IMR-90 (cell line): ENCODE measurements around the gene SEC22A. TPM values are rescaled to one million over a fixed set of nuclear protein-coding genes. Genes with fewer than 3 reads are reported as not detected.

Source experiments
- ATAC-seq: fragments of 200-7000 bp; cut with Tn5 transposase; 2 replicates; pipeline ENCODE4 v1.9.1; 2020; ENCODE audit warnings: low read depth, mild to moderate bottlenecking, moderate library complexity
- BruUV-seq: library from RNA; stranded (reverse); fragments of 400-500 nt; replicated peaks from 2 replicates; lab custom pipeline; 2021; lab: Mats Ljungman, UMichigan
- CTCF ChIA-PET: fragments of 300-600 bp; formaldehyde crosslinking; extraction: SDS; loops from one replicate; lab custom pipeline; 2021; ENCODE audit warnings: antibody characterized with exemption; lab: Yijun Ruan, JAX
- POLR2A ChIA-PET: fragments of 300-600 bp; sonication (Branson Sonifier 250); formaldehyde crosslinking; loops from one replicate; lab custom pipeline; 2022; ENCODE audit warnings: antibody characterized with exemption; ENCODE audit not compliant: unreplicated experiment; lab: Charles Lee
- DNase-seq: peaks from one replicate; pipeline ENCODE4 v3.0.0; 2013
- H2AFZ ChIP-seq: replicated peaks from 2 replicates; pipeline ENCODE3; 2013; ENCODE audit warnings: low read length, mild to moderate bottlenecking; ENCODE audit not compliant: poor library complexity
- H2AK5ac ChIP-seq: 2 replicates; pipeline ENCODE4 v1.6.1; 2013; ENCODE audit warnings: low read depth, low read length, inconsistent platforms
- H2AK9ac ChIP-seq: replicated peaks from 2 replicates; pipeline ENCODE3; 2013; ENCODE audit warnings: mild to moderate bottlenecking, low read depth, low read length, moderate library complexity; ENCODE audit not compliant: poor library complexity
- H2BK120ac ChIP-seq: 2 replicates; pipeline ENCODE4 v1.6.1; 2013; ENCODE audit warnings: low read depth, low read length, inconsistent platforms
- H2BK15ac ChIP-seq: 3 replicates; pipeline ENCODE4 v1.6.1; 2013; ENCODE audit warnings: low read depth, low read length, inconsistent platforms
- H2BK20ac ChIP-seq: 2 replicates; pipeline ENCODE4 v1.6.1; 2013; ENCODE audit warnings: low read depth, mild to moderate bottlenecking, inconsistent platforms, low read length, moderate library complexity
- H2BK5ac ChIP-seq: 2 replicates; pipeline ENCODE4 v1.6.1; 2013; ENCODE audit warnings: mild to moderate bottlenecking, low read depth, low read length, inconsistent platforms; ENCODE audit not compliant: poor library complexity, severe bottlenecking
- H3K14ac ChIP-seq: replicated peaks from 2 replicates; pipeline ENCODE4 v1.6.1; 2013; ENCODE audit warnings: low read depth, low read length, inconsistent platforms
- H3K18ac ChIP-seq: 2 replicates; pipeline ENCODE4 v1.6.1; 2013; ENCODE audit warnings: low read depth, low read length, control low read depth
- H3K23ac ChIP-seq: 2 replicates; pipeline ENCODE4 v1.6.1; 2013; ENCODE audit warnings: low read depth, low read length, inconsistent platforms
- H3K27ac ChIP-seq: 2 replicates; pipeline ENCODE4 v1.5.1; 2013; ENCODE audit warnings: mild to moderate bottlenecking, control low read depth, low read length; ENCODE audit not compliant: insufficient read depth
- H3K27me3 ChIP-seq: 2 replicates; pipeline ENCODE4 v1.6.1; 2013; ENCODE audit warnings: low read length; ENCODE audit not compliant: control insufficient read depth, insufficient read depth
- H3K36me3 ChIP-seq: 2 replicates; pipeline ENCODE4 v1.6.1; 2013; ENCODE audit warnings: low read length, mixed read lengths; ENCODE audit not compliant: control insufficient read depth, insufficient read depth
- H3K4ac ChIP-seq: 2 replicates; pipeline ENCODE4 v1.6.1; 2013; ENCODE audit warnings: low read depth, low read length, inconsistent platforms
- H3K4me1 ChIP-seq: 2 replicates; pipeline ENCODE4 v1.6.1; 2013; ENCODE audit warnings: low read length, mixed read lengths; ENCODE audit not compliant: control insufficient read depth, insufficient read depth
- H3K4me2 ChIP-seq: 2 replicates; pipeline ENCODE4 v1.6.1; 2013; ENCODE audit warnings: low read depth, mild to moderate bottlenecking, control low read depth, low read length, moderate library complexity
- H3K4me3 ChIP-seq: 2 replicates; pipeline ENCODE4 v1.5.1; 2013; ENCODE audit warnings: low read depth, mild to moderate bottlenecking, control low read depth, low read length, moderate library complexity; ENCODE audit not compliant: insufficient read depth
- H3K56ac ChIP-seq: 2 replicates; pipeline ENCODE4 v1.6.1; 2013; ENCODE audit warnings: low read length, inconsistent platforms; ENCODE audit not compliant: insufficient read depth; ENCODE audit errors: extremely low read depth
- H3K79me1 ChIP-seq, 2 experiments: 2 replicates each; pipeline ENCODE4 v1.6.1; 2013; ENCODE audit warnings: low read length in 2 of 2, inconsistent platforms in 1 of 2, low read depth in 1 of 2
- H3K9ac ChIP-seq: 2 replicates; pipeline ENCODE4 v1.6.1; 2013; ENCODE audit warnings: low read depth, low read length, control low read depth
- H3K9me1 ChIP-seq: 2 replicates; pipeline ENCODE4 v1.6.1; 2013; ENCODE audit warnings: low read length, inconsistent platforms; ENCODE audit not compliant: insufficient read depth
- H3K9me3 ChIP-seq: 2 replicates; pipeline ENCODE4 v1.6.1; 2013; ENCODE audit warnings: low read length; ENCODE audit not compliant: control insufficient read depth, insufficient read depth
- H4K20me1 ChIP-seq: 2 replicates; pipeline ENCODE4 v1.6.1; 2013; ENCODE audit warnings: low read length, inconsistent platforms; ENCODE audit not compliant: insufficient read depth
- H4K5ac ChIP-seq: 2 replicates; pipeline ENCODE4 v1.6.1; 2013; ENCODE audit warnings: mild to moderate bottlenecking, low read depth, low read length, control low read depth
- H4K8ac ChIP-seq, 2 experiments: 2 replicates each; pipeline ENCODE4 v1.6.1; 2013; ENCODE audit warnings: low read depth in 2 of 2, low read length in 2 of 2, control low read depth in 1 of 2, inconsistent platforms in 1 of 2
- H4K91ac ChIP-seq: 2 replicates; pipeline ENCODE4 v1.6.1; 2013; ENCODE audit warnings: low read depth, low read length, inconsistent platforms; ENCODE audit not compliant: insufficient read depth
- BHLHE40 ChIP-seq: fragments of 150-350 bp; IDR thresholded peaks from 2 replicates; pipeline ENCODE4 v1.6.1; 2016; ENCODE audit warnings: mild to moderate bottlenecking, low read depth, low read length
- CEBPB ChIP-seq: IDR thresholded peaks from 2 replicates; pipeline ENCODE4 v1.6.1; 2012; ENCODE audit warnings: low read depth, low read length, improper control_type of control experiment
- CHD1 ChIP-seq: IDR thresholded peaks from 2 replicates; pipeline ENCODE4 v1.6.1; 2012; ENCODE audit warnings: low read depth, low read length, improper control_type of control experiment
- FOS ChIP-seq: fragments of 150-350 bp; IDR thresholded peaks from 2 replicates; pipeline ENCODE4 v1.6.1; 2016; ENCODE audit warnings: low read depth, low read length
- MAFK ChIP-seq: IDR thresholded peaks from 2 replicates; pipeline ENCODE4 v1.6.1; 2012; ENCODE audit warnings: low read depth, low read length, improper control_type of control experiment
- MAZ ChIP-seq: IDR thresholded peaks from 2 replicates; pipeline ENCODE4 v1.6.1; 2012; ENCODE audit warnings: low read depth, mild to moderate bottlenecking, low read length, improper control_type of control experiment, moderate library complexity, borderline replicate concordance
- MXI1 ChIP-seq: IDR thresholded peaks from 2 replicates; pipeline ENCODE4 v1.6.1; 2012; ENCODE audit warnings: low read depth, mild to moderate bottlenecking, low read length, moderate library complexity, borderline replicate concordance
- NFE2L2 ChIP-seq: fragments of 150-350 bp; IDR thresholded peaks from 2 replicates; pipeline ENCODE4 v1.6.1; 2016; ENCODE audit warnings: low read depth, mild to moderate bottlenecking, low read length
- POLR2A ChIP-seq: IDR thresholded peaks from 2 replicates; pipeline ENCODE4 v1.6.1; 2012; ENCODE audit warnings: mild to moderate bottlenecking, low read depth, low read length
- RAD21 ChIP-seq: IDR thresholded peaks from 2 replicates; pipeline ENCODE4 v1.6.1; 2012; ENCODE audit warnings: low read length, improper control_type of control experiment
- RCOR1 ChIP-seq: IDR thresholded peaks from 2 replicates; pipeline ENCODE4 v1.6.1; 2012; ENCODE audit warnings: mild to moderate bottlenecking, low read length, improper control_type of control experiment; ENCODE audit not compliant: insufficient replicate concordance
- RFX5 ChIP-seq: IDR thresholded peaks from 2 replicates; pipeline ENCODE4 v1.8.0; 2012; ENCODE audit warnings: low read depth, mild to moderate bottlenecking, low read length, moderate library complexity
- SMC3 ChIP-seq: fragments of 150-350 bp; IDR thresholded peaks from 2 replicates; pipeline ENCODE4 v1.6.1; 2016; ENCODE audit warnings: low read depth, mild to moderate bottlenecking, antibody characterized with exemption, low read length, moderate library complexity
- WGBS, 2 experiments: methylation state at CpG; one replicate each; pipeline versions ENCODE4 v1.1.5 to v1.1.7; 2013; ENCODE audit warnings: missing lambda C conversion rate in 2 of 2; ENCODE audit not compliant: insufficient read length in 1 of 2; ENCODE audit errors: extremely low coverage in 2 of 2; 5-methylcytosine and 5-hydroxymethylcytosine counted together
- dilution Hi-C: fragments of 300-500 bp; cut with HindIII; formaldehyde crosslinking; loops from one replicate; pipeline ENCODE4 v1.14.3; 2018; ENCODE audit warnings: low sequenced_read_pairs; ENCODE audit not compliant: unreplicated experiment
- in situ Hi-C: fragments of 300-500 bp; cut with MboI; formaldehyde crosslinking; loops from 3 replicates; pipeline ENCODE4 v1.14.3; 2019; ENCODE audit warnings: low sequenced_read_pairs, inconsistent platforms, mixed read lengths
- intact Hi-C: fragments of 100-400 bp; cut with micrococcal nuclease; formaldehyde crosslinking; loops from 2 replicates; pipeline ENCODE4 v1.10.0; 2022
- polyA plus RNA-seq, 3 experiments: library from polyadenylated mRNA; depleted of rRNA; stranded (reverse); fragments of >200 nt; gene quantifications; 2 replicates each; pipeline ENCODE4 v1.2.3, GENCODE V29; 2012; ENCODE audit warnings: low replicate concordance in 1 of 3
- total RNA-seq: library from RNA; depleted of rRNA; stranded (reverse); fragments of >200 nt; gene quantifications from 2 replicates; pipeline ENCODE4 v1.2.3, GENCODE V29; 2012
- TF ChIP-seq, protein P1 (sequence below): conservative IDR thresholded peaks from 2 replicates; pipeline ENCODE4 v1.5.1; 2012; ENCODE audit warnings: mild to moderate bottlenecking, low read depth, low read length, improper control_type of control experiment
- TF ChIP-seq, protein P2 (sequence below): fragments of 150-350 bp; IDR thresholded peaks from 2 replicates; pipeline ENCODE4 v1.6.1; 2017; ENCODE audit warnings: mild to moderate bottlenecking, antibody characterized with exemption, low read length, low read depth
- TF ChIP-seq, protein P3 (sequence below): fragments of 150-350 bp; IDR thresholded peaks from 2 replicates; pipeline ENCODE4 v1.6.1; 2016; ENCODE audit warnings: low read depth, mild to moderate bottlenecking, low read length, moderate library complexity, borderline replicate concordance

SEC22A gene
- total and polyA plus RNA-seq, 2 of the 4 experiments (the other 2 are of a cell fraction): 17.5 to 36.0 TPM

DNA sequence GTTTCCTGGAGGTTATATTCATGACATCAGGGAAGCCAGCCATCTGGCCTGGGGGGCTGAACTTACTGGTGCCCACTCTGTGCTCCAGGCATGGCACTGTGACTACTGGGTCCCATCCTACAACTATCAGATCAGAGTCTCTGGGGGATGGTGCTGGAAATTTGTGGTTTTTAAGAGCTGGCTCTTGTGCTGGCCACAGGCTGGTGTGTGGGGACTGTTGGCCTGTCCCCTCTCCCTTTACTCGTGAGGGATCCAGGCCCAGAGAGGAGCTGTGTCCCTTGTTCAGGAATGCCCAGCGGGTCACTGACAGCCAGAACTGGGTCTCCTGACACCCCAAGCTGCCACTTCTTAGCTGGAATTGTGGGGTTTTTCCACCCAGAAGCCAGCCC is 44.5 kb upstream of the SEC22A start:
- no peaks in the 10 kb centered on the region for H3K9me3 ChIP-seq
- BruUV-seq: no TSS peak
- no peak overlapping the region for H4K5ac ChIP-seq
- H3K23ac ChIP-seq: no peak overlapping the region
- no peak overlapping the region for H3K18ac ChIP-seq
- H3K27me3 ChIP-seq: no peaks in the 10 kb centered on the region
- dilution Hi-C loops (no loop called here), in situ Hi-C loops (no loop called here), intact Hi-C loops (no loop called here)
- no peaks in the 10 kb centered on the region for H3K79me1 ChIP-seq
- TF ChIP-seq, protein P1, sequence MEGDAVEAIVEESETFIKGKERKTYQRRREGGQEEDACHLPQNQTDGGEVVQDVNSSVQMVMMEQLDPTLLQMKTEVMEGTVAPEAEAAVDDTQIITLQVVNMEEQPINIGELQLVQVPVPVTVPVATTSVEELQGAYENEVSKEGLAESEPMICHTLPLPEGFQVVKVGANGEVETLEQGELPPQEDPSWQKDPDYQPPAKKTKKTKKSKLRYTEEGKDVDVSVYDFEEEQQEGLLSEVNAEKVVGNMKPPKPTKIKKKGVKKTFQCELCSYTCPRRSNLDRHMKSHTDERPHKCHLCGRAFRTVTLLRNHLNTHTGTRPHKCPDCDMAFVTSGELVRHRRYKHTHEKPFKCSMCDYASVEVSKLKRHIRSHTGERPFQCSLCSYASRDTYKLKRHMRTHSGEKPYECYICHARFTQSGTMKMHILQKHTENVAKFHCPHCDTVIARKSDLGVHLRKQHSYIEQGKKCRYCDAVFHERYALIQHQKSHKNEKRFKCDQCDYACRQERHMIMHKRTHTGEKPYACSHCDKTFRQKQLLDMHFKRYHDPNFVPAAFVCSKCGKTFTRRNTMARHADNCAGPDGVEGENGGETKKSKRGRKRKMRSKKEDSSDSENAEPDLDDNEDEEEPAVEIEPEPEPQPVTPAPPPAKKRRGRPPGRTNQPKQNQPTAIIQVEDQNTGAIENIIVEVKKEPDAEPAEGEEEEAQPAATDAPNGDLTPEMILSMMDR: no peak
- TF ChIP-seq, protein P2, sequence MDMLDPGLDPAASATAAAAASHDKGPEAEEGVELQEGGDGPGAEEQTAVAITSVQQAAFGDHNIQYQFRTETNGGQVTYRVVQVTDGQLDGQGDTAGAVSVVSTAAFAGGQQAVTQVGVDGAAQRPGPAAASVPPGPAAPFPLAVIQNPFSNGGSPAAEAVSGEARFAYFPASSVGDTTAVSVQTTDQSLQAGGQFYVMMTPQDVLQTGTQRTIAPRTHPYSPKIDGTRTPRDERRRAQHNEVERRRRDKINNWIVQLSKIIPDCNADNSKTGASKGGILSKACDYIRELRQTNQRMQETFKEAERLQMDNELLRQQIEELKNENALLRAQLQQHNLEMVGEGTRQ: no peak
- TF ChIP-seq RCOR1 (no peak), NFE2L2 (no peak), MXI1 (no peak), BHLHE40 (no peak), POLR2A (no peak), SMC3 (no peak), RAD21 (no peak), FOS (no peak), CEBPB (no peak), MAFK (no peak), CHD1 (no peak), RFX5 (no peak), MAZ (no peak)
- TF ChIP-seq, protein P3, sequence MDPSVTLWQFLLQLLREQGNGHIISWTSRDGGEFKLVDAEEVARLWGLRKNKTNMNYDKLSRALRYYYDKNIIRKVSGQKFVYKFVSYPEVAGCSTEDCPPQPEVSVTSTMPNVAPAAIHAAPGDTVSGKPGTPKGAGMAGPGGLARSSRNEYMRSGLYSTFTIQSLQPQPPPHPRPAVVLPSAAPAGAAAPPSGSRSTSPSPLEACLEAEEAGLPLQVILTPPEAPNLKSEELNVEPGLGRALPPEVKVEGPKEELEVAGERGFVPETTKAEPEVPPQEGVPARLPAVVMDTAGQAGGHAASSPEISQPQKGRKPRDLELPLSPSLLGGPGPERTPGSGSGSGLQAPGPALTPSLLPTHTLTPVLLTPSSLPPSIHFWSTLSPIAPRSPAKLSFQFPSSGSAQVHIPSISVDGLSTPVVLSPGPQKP: no peak
- H2BK15ac ChIP-seq: no peak overlapping the region
- H3K4me3 ChIP-seq: no peak overlapping the region
- no peak for ATAC-seq
- no peak overlapping the region for H2AK9ac ChIP-seq
- H3K56ac ChIP-seq: no peak overlapping the region
- H2BK20ac ChIP-seq: no peak overlapping the region
- H2BK5ac ChIP-seq: no peak overlapping the region
- H2AFZ ChIP-seq: no peak overlapping the region
- H3K14ac ChIP-seq: no peak overlapping the region
- H4K8ac ChIP-seq: no peak overlapping the region
- no peak overlapping the region for H2BK120ac ChIP-seq
- H3K9me1 ChIP-seq: peaks cover 10% of the 10 kb centered on the region
- H3K9ac ChIP-seq: no peak overlapping the region
- H2AK5ac ChIP-seq: no peak overlapping the region
- H4K20me1 ChIP-seq: no peaks in the 10 kb centered on the region
- no peaks in the 10 kb centered on the region for H3K4me1 ChIP-seq
- no peak overlapping the region for H3K27ac ChIP-seq
- CTCF ChIA-PET: no interaction called here
- WGBS, 2 experiments: no CpG with 5 or more reads among the region's 2 CpGs
- H3K36me3 ChIP-seq: peaks cover 49% of the 10 kb centered on the region
- no peak for DNase-seq
- POLR2A ChIA-PET: no interaction called here
- H4K91ac ChIP-seq: no peak overlapping the region
- no peak overlapping the region for H3K4me2 ChIP-seq
- no peak overlapping the region for H3K4ac ChIP-seq
